Measurements from ENCODE around the gene FAM117B. TPM values are rescaled to one million over a fixed set of nuclear protein-coding genes. Genes with fewer than 3 reads are reported as not detected.

The FAM117B gene
- total RNA-seq, 1 experiment from 2014 or later = 8.0 TPM

GRCh38 chr2:202771336-202771735, 136.6 kb downstream of the FAM117B start:
- Histone ChIP-seq H3K4me3 (ENCODE audit: low read length) (no peak overlapping the region), H3K9ac (ENCODE audit: low read length) (no peak overlapping the region), H2AFZ (ENCODE audit: low read length) (no peak overlapping the region), H3K27me3 (ENCODE audit: low read length) (no peaks in the 10 kb centered on the region), H3K9me3 (ENCODE audit: low read length) (no peaks in the 10 kb centered on the region), H3K4me1 (ENCODE audit: low read length) (no peaks in the 10 kb centered on the region), H3K79me2 (ENCODE audit: low read length) (no peaks in the 10 kb centered on the region), H3K27ac (ENCODE audit: low read length) (no peak overlapping the region), H3K36me3 (ENCODE audit: insufficient read depth, low read length) (no peaks in the 10 kb centered on the region), H4K20me1 (ENCODE audit: insufficient read depth, low read depth, low read length) (no peaks in the 10 kb centered on the region), H3K4me2 (ENCODE audit: low read depth, low read length, poor library complexity, severe bottlenecking) (no peak overlapping the region), H3K9me2 (replicated peaks; ENCODE audit: insufficient read depth, low read length) (no peaks in the 10 kb centered on the region)
- no peak for DNase-seq

GRCh38 chr2:202771741-202772460, 137.1 kb downstream of the FAM117B start:
- no peak overlapping the region for H3K27ac ChIP-seq (ENCODE audit: low read length)
- no peak overlapping the region for H3K4me2 ChIP-seq (ENCODE audit: low read depth, low read length, poor library complexity, severe bottlenecking)
- H3K4me1 ChIP-seq (ENCODE audit: low read length) = no peaks in the 10 kb centered on the region
- DNase-seq = no peak
- H3K9ac ChIP-seq (ENCODE audit: low read length) = no peak overlapping the region
- no peaks in the 10 kb centered on the region for H4K20me1 ChIP-seq (ENCODE audit: insufficient read depth, low read depth, low read length)
- H3K4me3 ChIP-seq (ENCODE audit: low read length) = no peak overlapping the region
- no peaks in the 10 kb centered on the region for H3K79me2 ChIP-seq (ENCODE audit: low read length)
- no peaks in the 10 kb centered on the region for H3K36me3 ChIP-seq (ENCODE audit: insufficient read depth, low read length)
- H3K9me2 ChIP-seq (replicated peaks; ENCODE audit: insufficient read depth, low read length) = no peaks in the 10 kb centered on the region
- H3K9me3 ChIP-seq (ENCODE audit: low read length) = no peaks in the 10 kb centered on the region
- H2AFZ ChIP-seq (ENCODE audit: low read length) = no peak overlapping the region
- H3K27me3 ChIP-seq (ENCODE audit: low read length) = no peaks in the 10 kb centered on the region

- H3K9me2 ChIP-seq (replicated peaks; ENCODE audit: insufficient read depth, low read length) = no peaks in the 10 kb centered on the region
- H4K20me1 ChIP-seq (ENCODE audit: insufficient read depth, low read depth, low read length) = no peaks in the 10 kb centered on the region
- H3K27me3 ChIP-seq (ENCODE audit: low read length) = no peaks in the 10 kb centered on the region
Measured at GRCh38 chr2:202773301-202773973, 138.7 kb downstream of the FAM117B start.

GRCh38 chr2:202774104-202774503, 139.3 kb downstream of the FAM117B start:
- no peaks in the 10 kb centered on the region for H3K9me3 ChIP-seq (ENCODE audit: low read length)
- H2AFZ ChIP-seq (ENCODE audit: low read length) = no peak overlapping the region
- H3K27me3 ChIP-seq (ENCODE audit: low read length) = no peaks in the 10 kb centered on the region
- no peak overlapping the region for H3K4me2 ChIP-seq (ENCODE audit: low read depth, low read length, poor library complexity, severe bottlenecking)
- H3K27ac ChIP-seq (ENCODE audit: low read length) = no peak overlapping the region
- no peaks in the 10 kb centered on the region for H4K20me1 ChIP-seq (ENCODE audit: insufficient read depth, low read depth, low read length)
- H3K36me3 ChIP-seq (ENCODE audit: insufficient read depth, low read length) = peaks cover 2% of the 10 kb centered on the region; the same call in 1 of the 2 replicates
- no peak overlapping the region for H3K4me3 ChIP-seq (ENCODE audit: low read length)
- H3K9ac ChIP-seq (ENCODE audit: low read length) = no peak overlapping the region
- H3K9me2 ChIP-seq (replicated peaks; ENCODE audit: insufficient read depth, low read length) = no peaks in the 10 kb centered on the region
- H3K79me2 ChIP-seq (ENCODE audit: low read length) = no peaks in the 10 kb centered on the region
- H3K4me1 ChIP-seq (ENCODE audit: low read length) = no peaks in the 10 kb centered on the region
- DNase-seq = no peak

More at GRCh38 chr2:202773301-202773973, 138.7 kb downstream of the FAM117B start:
- Histone ChIP-seq H3K9me3 (ENCODE audit: low read length) (no peaks in the 10 kb centered on the region), H3K79me2 (ENCODE audit: low read length) (no peaks in the 10 kb centered on the region), H2AFZ (ENCODE audit: low read length) (no peak overlapping the region), H3K9ac (ENCODE audit: low read length) (no peak overlapping the region), H3K27ac (ENCODE audit: low read length) (no peak overlapping the region), H3K36me3 (ENCODE audit: insufficient read depth, low read length) (no peaks in the 10 kb centered on the region), H3K4me1 (ENCODE audit: low read length) (no peaks in the 10 kb centered on the region), H3K4me3 (ENCODE audit: low read length) (no peak overlapping the region), H3K4me2 (ENCODE audit: low read depth, low read length, poor library complexity, severe bottlenecking) (no peak overlapping the region)
- DNase-seq = no peak

- Histone ChIP-seq H3K4me2 (ENCODE audit: low read depth, low read length, poor library complexity, severe bottlenecking) (no peak overlapping the region), H3K4me1 (ENCODE audit: low read length) (peaks cover 9% of the 10 kb centered on the region), H3K36me3 (ENCODE audit: insufficient read depth, low read length) (peaks cover 5% of the 10 kb centered on the region; the same call in 1 of the 2 replicates), H3K27ac (ENCODE audit: low read length) (no peak overlapping the region), H3K79me2 (ENCODE audit: low read length) (no peaks in the 10 kb centered on the region), H2AFZ (ENCODE audit: low read length) (no peak overlapping the region), H3K27me3 (ENCODE audit: low read length) (no peaks in the 10 kb centered on the region), H3K9ac (ENCODE audit: low read length) (no peak overlapping the region), H4K20me1 (ENCODE audit: insufficient read depth, low read depth, low read length) (no peaks in the 10 kb centered on the region), H3K9me3 (ENCODE audit: low read length) (no peaks in the 10 kb centered on the region), H3K9me2 (replicated peaks; ENCODE audit: insufficient read depth, low read length) (no peaks in the 10 kb centered on the region), H3K4me3 (ENCODE audit: low read length) (no peak overlapping the region)
- no peak for DNase-seq
Measured at GRCh38 chr2:202778217-202778616, 143.4 kb downstream of the FAM117B start.

- no peaks in the 10 kb centered on the region for H3K9me3 ChIP-seq (ENCODE audit: low read length)
- H3K4me3 ChIP-seq (ENCODE audit: low read length) = no peak overlapping the region
- H4K20me1 ChIP-seq (ENCODE audit: insufficient read depth, low read depth, low read length) = no peaks in the 10 kb centered on the region
- H3K36me3 ChIP-seq (ENCODE audit: insufficient read depth, low read length) = peaks cover 5% of the 10 kb centered on the region; the same call in 1 of the 2 replicates
- H3K9ac ChIP-seq (ENCODE audit: low read length) = no peak overlapping the region
- H2AFZ ChIP-seq (ENCODE audit: low read length) = no peak overlapping the region
- no peak overlapping the region for H3K27ac ChIP-seq (ENCODE audit: low read length)
- peaks cover 9% of the 10 kb centered on the region for H3K4me1 ChIP-seq (ENCODE audit: low read length)
- no peaks in the 10 kb centered on the region for H3K79me2 ChIP-seq (ENCODE audit: low read length)
- H3K27me3 ChIP-seq (ENCODE audit: low read length) = no peaks in the 10 kb centered on the region
- DNase-seq = no peak
- H3K9me2 ChIP-seq (replicated peaks; ENCODE audit: insufficient read depth, low read length) = no peaks in the 10 kb centered on the region
- no peak overlapping the region for H3K4me2 ChIP-seq (ENCODE audit: low read depth, low read length, poor library complexity, severe bottlenecking)
Measured at GRCh38 chr2:202780514-202781021, 145.8 kb downstream of the FAM117B start.

- Histone ChIP-seq H3K9ac (ENCODE audit: low read length) (no peak overlapping the region), H3K36me3 (ENCODE audit: insufficient read depth, low read length) (peaks cover 7% of the 10 kb centered on the region; the same call in 1 of the 2 replicates)
- no peak for DNase-seq
Measured at GRCh38 chr2:202782940-202783558, 148.3 kb downstream of the FAM117B start.

GRCh38 chr2:202786842-202787241, 152.1 kb downstream of the FAM117B start:
- H3K79me2 ChIP-seq (ENCODE audit: low read length) = no peaks in the 10 kb centered on the region
- H3K9me2 ChIP-seq (replicated peaks; ENCODE audit: insufficient read depth, low read length) = no peaks in the 10 kb centered on the region
- H3K4me1 ChIP-seq (ENCODE audit: low read length) = no peaks in the 10 kb centered on the region
- no peak for DNase-seq
- no peaks in the 10 kb centered on the region for H4K20me1 ChIP-seq (ENCODE audit: insufficient read depth, low read depth, low read length)
- H3K27ac ChIP-seq (ENCODE audit: low read length) = no peak overlapping the region
- H3K36me3 ChIP-seq (ENCODE audit: insufficient read depth, low read length) = 0 out of 2 replicates have a peak, but pooled peaks cover 2% of the 10 kb centered on the region
- no peak overlapping the region for H3K4me3 ChIP-seq (ENCODE audit: low read length)
- H2AFZ ChIP-seq (ENCODE audit: low read length) = no peak overlapping the region
- no peaks in the 10 kb centered on the region for H3K9me3 ChIP-seq (ENCODE audit: low read length)
- H3K4me2 ChIP-seq (ENCODE audit: low read depth, low read length, poor library complexity, severe bottlenecking) = no peak overlapping the region
- H3K9ac ChIP-seq (ENCODE audit: low read length) = no peak overlapping the region
- H3K27me3 ChIP-seq (ENCODE audit: low read length) = no peaks in the 10 kb centered on the region

More at GRCh38 chr2:202782940-202783558, 148.3 kb downstream of the FAM117B start:
- H3K9me2 ChIP-seq (replicated peaks; ENCODE audit: insufficient read depth, low read length) = no peaks in the 10 kb centered on the region
- H3K4me1 ChIP-seq (ENCODE audit: low read length) = peaks cover 9% of the 10 kb centered on the region
- no peak overlapping the region for H3K27ac ChIP-seq (ENCODE audit: low read length)
- H4K20me1 ChIP-seq (ENCODE audit: insufficient read depth, low read depth, low read length) = no peaks in the 10 kb centered on the region
- no peak overlapping the region for H3K4me2 ChIP-seq (ENCODE audit: low read depth, low read length, poor library complexity, severe bottlenecking)
- no peaks in the 10 kb centered on the region for H3K79me2 ChIP-seq (ENCODE audit: low read length)
- no peaks in the 10 kb centered on the region for H3K9me3 ChIP-seq (ENCODE audit: low read length)
- no peak overlapping the region for H2AFZ ChIP-seq (ENCODE audit: low read length)
- H3K4me3 ChIP-seq (ENCODE audit: low read length) = no peak overlapping the region
- no peaks in the 10 kb centered on the region for H3K27me3 ChIP-seq (ENCODE audit: low read length)
